GM19240 (cell line): ENCODE measurements around the gene HEG1.
A peak's percentile ranks its signal among the peaks of the same experiment; 100 is the strongest.

Experiments
- DNase-seq: peaks from one replicate; pipeline ENCODE4 v3.0.0; 2011; ENCODE audit warnings: low spot score; ENCODE audit not compliant: insufficient read length

Gene HEG1

DNA sequence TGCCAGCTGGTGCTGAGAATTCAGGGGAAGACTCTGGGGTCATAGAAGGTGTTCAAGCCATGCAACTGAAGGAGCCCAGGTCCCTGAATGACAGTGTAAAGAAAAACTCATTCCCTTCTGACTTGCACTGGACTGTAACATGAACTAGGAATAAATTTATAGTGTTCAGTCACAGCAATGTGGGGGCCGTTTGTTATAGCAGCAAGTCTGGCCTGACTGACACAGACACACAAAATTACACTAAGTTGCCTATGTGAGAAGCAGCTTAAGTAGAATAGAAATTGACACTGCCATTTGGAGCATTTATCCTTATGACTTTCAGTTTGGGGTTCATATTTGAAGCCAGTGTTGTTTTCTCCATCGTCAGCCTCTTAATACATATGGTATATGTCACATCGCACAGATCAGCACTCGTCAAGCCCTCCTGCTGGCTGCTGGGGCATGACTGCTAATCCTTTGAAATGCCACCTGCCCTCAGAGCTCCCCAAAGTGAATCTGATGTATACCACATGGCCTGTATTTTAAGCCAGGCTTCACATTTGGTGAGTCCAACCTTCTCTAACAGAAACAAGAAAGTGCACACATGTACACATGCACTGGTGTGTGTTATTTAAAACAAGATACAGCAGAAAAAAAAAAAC is 17.1 kb upstream of the HEG1 start:
- no peak for DNase-seq

DNA sequence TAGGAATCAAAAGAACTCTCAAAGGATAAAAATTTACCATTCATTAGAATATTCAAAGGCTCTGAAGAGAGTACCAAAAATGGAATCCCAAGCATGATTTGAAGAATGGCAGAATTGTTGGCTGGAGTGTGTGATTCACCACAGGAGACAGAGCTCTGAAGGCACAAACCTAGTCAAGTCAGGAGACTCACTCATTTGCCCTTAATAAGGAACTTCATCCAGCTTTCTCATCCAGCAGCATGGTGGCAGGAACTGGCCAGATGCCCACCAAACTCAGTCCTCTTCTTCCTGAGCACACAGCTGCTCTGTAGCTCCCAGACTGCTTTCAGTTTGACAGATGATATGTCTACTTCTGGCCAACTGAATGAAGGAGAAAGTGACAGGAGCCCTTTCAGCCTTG is 16.5 kb upstream of the HEG1 start:
- DNase-seq = no peak

DNA sequence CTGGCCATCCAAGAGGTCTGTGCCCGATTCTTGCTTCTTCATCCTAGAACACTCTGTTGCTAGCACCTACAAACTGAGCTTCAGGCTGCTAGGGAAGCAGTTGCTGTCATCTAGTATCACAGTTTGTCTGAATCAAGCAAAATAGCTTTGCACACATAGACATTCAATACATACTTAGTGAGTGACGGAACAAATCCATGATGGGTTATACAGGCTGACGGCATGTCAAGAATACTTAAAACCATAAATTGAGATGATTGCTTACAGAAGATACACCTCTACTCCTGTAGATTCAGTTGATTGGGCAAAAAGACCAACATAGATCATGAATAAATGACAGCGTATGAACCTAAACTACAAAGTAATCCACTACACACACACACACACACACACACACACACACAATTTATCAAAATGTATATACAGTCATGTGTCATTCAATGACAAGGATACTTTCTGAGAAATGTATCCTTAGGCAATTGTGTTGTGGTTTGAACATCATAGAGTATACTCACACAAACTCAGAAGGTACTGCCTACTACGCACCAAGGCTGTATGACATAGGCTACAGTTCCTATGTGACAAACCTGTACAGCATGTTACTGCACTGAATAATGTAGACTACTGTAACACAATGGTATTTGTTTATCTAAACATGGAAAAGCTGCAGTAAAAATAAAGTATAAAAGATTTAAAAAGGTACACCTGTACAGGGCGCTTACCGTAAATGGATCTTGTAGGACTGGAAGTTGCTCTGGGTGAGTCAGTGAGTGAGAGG is 14.4 kb upstream of the HEG1 start:
- DNase-seq = no peak

DNA sequence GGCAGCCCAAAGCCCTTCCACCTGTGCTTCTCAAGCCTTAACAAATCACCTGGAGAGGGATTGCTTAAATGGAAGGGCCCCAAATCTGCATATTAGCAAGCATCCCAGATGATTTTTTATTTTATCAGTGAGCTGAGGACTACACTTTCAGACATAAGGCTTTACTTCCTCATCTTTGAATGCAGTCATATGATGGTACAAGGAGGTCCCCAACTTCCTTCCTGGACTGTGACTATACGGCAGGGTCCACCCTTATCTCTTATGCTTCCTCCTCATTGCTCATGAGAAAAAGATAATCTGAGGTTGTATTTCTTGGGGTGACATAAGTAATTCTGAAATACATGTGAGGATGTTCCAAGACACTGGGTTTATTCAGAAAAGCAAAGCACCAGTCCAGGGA is 13.7 kb upstream of the HEG1 start:
- no peak for DNase-seq

DNA sequence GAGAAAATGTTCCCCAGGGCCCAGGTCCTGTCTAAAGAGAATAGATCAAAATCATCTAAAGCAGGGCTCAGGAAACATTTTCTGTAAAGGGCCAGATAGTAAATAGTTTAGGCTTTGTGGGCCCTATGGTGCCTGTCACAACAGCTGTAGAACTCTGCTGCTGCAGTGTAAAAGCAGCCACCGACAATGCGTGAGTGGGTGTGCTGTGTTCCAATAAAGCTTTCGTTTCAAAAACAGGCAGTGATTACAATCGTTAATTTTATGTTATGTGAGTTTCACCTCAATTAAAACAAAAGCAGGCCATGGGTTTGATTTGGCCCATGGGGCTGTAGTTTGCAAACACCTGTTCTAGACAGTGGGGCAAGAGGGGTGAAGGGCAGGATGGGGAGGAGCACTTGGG is 12.5 kb upstream of the HEG1 start:
- no peak for DNase-seq

DNA sequence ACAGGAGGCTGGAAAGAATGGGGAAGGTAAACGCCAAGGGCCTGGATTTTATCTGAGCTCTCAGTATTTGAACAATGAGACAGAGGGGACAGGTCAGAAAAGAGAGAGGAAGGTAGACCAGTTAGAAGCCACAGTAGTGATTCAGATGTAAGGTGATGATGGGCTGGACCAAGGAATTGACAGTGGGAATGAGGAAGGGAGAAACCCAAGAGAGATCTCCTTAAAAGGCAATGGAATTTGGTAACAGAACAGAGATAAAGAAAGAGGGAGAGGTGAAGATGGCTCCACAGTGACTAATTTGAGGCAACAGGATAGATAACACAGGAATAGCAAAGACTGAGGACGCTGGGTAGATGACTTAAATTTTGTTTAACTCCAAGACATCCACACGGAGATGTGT is 11.4 kb upstream of the HEG1 start:
- DNase-seq = no peak

DNA sequence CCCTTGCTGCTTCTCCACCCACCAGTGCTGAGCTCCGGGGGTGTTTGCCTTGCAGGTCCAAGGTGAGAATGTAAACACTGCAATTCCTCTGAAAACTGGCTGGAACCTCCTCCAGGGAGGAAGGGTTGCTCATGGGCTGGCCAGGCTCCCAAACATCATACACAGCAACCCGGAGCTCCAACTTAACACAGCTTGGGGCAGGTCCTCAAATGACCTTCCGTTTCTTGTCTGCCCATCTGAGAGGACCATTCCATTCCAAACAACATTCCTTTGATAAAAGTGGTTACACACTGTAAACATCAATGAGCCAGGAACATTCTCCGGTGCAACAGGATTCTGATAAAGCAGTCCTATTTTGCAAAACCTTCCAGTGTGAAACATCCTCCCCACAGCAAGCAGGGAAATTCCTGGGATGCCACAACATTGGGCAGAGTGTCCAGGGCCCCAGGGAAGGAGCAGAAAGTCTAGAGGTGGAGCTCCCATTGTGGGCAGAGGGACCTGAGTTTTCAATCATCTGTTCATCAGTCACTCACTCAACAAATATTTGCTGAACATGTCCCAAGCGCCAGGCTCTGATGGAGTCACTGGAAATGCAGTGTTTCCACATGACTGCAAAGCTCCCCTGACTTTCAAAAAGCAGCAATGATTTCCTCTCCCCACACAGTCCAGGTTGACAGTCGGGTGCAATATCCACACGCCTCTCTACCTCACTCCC is 7.3 kb upstream of the HEG1 start:
- no peak for DNase-seq

DNA sequence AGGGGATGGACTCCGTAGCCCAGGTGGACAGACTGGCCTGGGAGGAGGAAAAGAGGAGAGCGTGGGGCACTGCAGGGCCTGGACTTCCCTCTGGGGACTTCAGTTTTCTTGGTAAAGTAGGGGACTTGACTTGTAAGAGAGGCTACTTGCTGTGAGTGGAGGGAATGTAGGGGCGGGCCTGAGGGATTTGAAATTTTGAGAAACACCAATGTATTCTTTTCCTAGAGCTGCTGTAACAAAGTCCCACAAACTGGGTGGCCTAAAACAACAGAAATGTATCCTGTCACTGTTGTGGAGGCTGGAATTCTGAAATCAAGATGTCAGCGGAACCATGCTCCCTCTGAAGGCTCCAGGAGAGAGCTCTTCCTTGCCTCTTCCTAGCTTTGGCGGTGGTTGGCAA is 5.8 kb upstream of the HEG1 start:
- DNase-seq = no peak

DNA sequence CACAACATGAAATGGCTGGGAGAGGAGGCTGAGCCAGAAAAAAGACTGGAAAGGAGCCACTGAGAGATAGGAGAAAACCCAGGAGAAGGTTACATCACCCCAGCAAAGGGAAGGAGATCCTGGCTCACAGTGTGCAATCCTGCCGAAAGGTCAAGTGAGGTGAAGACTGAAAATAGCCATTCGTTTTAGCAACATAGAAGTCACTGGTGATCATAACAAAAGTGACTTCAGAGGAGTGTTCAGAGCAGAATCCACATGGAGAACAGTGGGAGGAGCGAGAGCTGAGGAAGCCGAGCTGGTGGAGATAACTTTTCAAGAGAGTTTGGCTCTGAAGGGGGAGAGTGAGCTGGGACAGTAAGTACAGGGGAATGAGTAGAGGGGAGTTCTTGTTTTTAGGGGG is 5.4 kb upstream of the HEG1 start:
- DNase-seq = no peak

DNA sequence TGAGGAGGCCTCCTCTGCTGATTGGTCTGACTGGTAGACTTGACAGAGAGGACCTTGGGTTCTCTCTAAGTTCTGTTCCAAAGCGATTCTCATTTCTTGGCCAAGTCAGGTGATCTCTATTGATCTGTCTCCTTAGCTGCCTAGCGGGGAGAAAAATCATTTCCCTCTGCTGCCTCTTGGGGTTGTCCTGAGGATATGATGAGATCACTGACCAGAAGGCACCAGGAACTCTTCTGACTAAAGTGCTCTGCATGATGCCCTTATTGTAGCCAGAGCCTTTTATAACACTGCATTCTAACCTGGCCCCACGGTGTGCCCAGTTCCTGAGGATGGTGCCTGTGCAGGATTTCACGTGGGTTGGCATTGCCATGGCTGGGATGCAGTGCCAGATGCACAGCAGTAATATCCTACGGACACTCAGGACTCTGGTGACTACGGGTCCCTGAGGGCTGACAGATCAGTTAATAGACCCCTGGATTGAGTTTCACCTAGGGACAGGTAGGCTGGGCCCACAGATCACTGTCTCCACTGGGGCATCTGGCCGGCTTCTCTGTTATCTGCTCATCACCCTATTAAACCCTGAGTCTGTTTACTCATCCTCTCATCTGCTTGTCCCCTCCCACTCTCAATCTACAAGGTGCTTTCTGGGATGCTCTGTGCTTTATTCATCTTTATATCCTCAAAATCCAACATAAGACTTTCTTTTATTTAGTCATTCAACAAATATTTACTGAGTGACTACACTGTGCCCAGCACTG is 3.9 kb upstream of the HEG1 start:
- DNase-seq = no peak

DNA sequence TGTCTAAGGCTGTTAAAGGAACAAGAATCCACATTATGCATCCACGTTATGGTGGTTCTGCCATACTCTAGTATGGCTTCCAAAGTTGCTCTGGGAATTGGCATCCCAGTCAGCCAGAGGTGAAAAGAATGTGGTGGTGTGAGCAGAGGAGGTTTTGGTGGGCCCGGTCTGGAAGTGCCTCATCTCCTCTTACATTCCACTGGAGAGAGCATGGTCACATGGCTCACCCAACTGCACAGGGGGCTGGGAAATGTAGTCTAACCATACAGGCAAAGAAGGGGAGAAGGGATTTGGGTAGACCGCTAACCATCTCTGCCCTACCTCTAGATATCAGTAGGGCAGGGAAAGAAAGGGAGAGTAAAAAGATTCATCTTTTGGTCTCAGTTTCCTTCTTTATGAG is 3.2 kb upstream of the HEG1 start:
- no peak for DNase-seq

DNA sequence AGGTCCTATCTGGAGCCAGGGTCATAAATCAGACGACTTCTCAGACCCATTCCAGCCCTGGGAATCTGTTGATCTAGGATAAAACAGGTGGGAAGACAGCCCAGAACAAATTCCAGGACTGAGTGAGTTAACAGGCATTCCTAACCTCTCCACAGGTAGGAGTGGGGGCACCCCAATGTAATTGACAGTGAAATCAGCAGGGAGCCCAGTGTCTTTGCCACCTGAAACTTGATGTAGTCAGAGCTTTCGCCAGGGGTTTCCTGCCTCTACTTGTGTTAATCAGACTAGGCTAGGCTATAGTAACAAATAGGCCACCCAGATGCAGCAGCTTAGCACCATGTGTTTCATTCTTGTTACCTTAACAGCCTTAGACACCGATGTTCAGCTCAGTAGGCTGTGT is 2.7 kb upstream of the HEG1 start:
- DNase-seq = no peak

DNA sequence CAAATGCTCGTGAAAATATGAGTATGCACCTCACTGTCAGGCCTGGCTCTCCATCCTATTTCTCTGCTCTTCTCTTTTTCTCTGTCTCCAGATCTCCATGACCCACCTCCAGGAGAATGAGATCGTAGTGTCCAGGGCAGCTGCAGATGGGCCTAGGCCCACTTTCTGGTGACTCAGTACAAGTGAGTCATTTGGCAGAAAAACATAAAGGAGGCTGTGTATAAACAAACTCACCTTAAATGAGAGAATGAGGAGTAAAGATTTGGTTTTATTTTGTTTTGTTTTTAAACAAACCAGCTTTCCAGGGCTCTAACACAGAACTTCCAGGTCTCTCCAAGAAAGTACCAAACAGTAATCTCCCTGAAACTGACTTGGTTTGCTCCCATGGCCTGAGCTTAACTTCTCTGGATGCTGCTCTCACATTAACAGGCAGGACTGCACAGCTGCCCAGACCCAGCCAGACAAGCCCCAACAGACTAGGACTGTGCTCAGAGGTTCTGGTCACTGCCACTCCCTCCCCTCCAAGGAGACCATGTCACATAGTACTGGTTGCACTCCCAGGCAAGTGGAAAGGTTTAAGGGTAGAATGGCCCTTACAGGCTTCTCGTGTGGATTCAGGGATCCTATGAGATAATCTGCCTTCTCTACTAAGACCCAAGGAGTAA is 1.5 kb upstream of the HEG1 start:
- no peak for DNase-seq

DNA sequence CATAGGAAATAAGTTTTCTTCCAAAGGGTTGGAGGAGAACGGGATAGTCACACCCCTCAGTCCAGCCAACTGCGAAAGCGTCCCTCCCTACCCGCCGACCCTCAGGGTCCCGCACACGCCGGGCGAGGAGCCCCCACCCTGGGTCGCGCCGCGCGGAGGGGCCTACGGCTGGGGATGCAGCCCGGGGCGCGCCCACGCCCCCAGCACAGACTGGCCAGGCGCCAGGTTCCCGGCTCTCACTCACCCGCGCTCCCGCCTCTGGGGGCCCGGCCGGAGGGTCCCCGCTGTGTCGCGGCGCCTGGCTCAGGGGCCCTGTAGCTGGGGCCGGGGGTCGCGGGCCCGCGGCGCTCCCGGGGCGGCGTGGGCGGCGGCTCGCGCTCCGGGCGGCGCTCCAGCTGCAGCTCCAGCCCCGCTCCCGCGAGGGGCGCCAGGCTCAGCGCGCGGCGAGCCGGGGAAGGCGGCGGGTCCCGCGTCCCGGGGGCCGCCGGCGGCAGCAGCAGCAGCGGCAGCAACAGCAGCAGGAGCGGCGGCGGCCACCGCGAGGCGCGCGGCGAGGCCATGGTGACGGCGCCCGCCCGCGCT is 375 bp downstream of the HEG1 start:
- peak; percentile 21 for DNase-seq

DNA sequence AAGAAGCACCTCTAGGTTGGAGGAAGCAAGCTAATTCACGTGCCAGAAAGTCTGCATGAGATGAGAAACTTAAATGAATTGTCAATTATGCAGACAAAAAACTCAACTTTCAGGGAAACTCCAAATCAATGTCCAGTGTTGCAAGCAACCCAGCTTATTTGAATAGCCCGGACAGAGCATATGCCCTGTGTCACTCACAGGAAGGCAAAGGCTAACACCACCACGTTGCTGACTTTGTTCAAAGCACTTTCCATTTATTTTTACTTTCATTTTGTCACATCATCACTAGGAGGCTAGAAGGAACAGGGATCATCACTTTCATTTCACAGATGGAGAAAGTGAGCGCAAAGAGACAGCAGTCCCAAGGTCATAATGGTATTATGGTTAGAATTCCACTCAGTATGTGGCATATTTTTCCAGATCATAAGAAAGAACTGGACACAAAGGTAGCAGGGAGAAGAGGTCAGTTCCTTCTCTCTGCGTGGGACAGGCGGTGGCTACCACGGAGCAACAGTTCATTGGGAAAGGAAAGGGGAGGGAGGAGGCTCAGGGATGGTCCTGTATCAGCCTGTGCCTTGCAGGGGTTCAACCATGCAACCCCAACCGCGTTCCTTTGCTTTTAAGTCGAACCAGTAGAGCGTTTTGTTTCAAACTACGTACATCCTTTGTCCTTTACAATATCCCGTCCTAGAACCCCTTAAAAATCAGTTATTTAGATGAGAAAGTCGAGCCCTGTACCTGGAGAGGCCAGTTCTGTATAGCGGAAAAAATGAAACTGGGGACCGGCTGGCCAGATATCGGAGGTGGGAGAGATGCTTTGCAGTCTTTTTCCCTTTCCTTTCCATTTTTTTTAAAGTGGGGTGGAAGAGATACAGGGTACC is 1.1 kb downstream of the HEG1 start:
- DNase-seq = peak; percentile 68

DNA sequence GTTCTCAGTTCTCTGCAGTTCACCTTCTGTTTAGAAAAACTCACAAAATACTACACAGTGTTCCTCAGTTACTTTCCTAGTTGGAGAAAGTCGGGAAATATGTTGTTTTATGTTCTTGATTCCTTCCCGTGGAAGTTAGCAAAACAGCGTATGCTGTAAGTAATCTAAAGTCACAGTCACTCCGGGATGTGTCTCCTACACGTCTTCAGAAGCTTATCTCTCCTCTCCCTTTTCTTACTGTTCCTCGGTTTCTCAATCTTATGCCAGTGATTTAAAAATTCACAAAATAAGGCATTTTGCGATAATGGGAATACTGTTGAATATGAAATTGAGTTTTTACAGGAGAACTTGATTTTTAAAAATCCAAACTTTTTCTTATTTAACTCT is 1.7 kb downstream of the HEG1 start:
- DNase-seq = no peak

DNA sequence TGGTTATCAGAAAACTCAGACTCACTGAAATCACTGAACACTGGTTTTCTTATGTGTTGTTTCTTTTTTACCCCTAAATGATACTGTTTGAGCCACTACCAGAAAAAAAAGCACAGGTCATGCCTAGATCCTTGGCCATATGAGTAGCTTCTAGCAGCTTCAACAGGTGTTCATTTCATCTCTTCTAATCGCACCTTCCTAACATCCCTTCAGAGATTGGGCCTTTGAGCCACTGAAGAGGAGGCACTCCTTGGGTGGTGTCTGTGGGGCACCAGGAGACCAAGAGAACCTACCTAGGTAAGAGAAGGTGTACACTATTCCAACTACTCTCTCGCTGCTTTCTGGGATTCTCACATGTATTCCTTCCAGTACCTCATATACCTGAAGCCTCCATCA is 2.5 kb downstream of the HEG1 start:
- no peak for DNase-seq

DNA sequence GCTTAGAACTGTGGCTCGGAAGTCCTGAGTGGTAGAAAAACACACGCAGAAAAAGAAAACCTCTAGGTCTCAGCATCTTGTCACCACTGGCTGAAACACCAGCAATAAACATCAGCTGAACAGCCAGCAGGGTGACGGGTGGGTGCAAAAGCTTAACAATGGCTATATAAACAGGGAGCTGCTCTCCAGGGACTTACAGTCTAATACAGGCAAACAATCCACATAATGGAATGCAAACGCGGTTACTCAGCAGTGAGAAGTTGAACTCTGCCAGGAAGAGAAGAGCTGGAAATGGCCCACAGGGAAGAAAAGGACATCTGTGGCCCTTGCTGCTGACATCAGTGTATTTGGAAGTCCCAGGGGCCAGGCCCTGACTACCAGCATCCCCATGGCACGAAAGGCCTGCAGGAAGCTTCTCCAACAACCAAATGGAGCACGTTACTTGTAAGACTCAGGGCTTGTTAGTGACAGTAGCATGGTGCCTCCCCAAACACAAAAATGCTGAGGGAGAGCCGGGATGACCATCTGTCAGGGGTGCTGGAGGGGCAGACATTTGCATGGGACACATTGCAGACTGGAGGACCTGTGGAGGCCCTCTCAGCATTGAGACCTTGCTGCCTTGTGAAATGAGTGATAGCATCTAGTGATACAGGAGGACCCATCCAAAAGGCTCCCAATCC is 3.0 kb downstream of the HEG1 start:
- no peak for DNase-seq
